ENCODE results near the gene ADAM30. TPM values are rescaled to one million over a fixed set of nuclear protein-coding genes. Genes with fewer than 3 reads are reported as not detected.

Gene ADAM30
- total RNA-seq, 1 donor, result under 0.01 TPM

DNA sequence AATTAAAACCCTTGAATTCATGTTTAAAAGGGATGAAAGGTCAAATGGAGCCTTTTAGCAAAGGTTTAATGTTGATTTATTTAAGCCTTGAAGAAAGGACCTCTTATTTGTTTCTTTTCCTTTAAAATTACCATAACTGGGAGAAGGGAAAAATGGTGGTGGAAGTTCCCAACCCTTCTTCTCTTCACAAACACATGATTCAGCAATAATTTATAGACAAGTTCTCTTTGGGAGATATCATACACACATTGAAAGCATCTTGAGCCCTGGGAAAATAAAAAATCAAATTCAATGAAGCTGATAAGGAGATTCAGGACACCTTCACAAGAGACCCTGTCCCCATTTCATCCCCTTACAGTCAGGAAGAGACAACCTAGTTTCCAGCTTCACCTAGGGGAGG lies 8.9 kb downstream of the ADAM30 start:
- TF ChIP-seq, protein P1, sequence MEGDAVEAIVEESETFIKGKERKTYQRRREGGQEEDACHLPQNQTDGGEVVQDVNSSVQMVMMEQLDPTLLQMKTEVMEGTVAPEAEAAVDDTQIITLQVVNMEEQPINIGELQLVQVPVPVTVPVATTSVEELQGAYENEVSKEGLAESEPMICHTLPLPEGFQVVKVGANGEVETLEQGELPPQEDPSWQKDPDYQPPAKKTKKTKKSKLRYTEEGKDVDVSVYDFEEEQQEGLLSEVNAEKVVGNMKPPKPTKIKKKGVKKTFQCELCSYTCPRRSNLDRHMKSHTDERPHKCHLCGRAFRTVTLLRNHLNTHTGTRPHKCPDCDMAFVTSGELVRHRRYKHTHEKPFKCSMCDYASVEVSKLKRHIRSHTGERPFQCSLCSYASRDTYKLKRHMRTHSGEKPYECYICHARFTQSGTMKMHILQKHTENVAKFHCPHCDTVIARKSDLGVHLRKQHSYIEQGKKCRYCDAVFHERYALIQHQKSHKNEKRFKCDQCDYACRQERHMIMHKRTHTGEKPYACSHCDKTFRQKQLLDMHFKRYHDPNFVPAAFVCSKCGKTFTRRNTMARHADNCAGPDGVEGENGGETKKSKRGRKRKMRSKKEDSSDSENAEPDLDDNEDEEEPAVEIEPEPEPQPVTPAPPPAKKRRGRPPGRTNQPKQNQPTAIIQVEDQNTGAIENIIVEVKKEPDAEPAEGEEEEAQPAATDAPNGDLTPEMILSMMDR (IDR thresholded peaks at IDR 0.05; ENCODE audit: insufficient read depth, low read depth, low read length), result no peak
- DNase-seq (ENCODE audit: low read depth), result no peak
- no peak overlapping the region for H3K4me3 ChIP-seq (ENCODE audit: low read depth, low read length)

DNA sequence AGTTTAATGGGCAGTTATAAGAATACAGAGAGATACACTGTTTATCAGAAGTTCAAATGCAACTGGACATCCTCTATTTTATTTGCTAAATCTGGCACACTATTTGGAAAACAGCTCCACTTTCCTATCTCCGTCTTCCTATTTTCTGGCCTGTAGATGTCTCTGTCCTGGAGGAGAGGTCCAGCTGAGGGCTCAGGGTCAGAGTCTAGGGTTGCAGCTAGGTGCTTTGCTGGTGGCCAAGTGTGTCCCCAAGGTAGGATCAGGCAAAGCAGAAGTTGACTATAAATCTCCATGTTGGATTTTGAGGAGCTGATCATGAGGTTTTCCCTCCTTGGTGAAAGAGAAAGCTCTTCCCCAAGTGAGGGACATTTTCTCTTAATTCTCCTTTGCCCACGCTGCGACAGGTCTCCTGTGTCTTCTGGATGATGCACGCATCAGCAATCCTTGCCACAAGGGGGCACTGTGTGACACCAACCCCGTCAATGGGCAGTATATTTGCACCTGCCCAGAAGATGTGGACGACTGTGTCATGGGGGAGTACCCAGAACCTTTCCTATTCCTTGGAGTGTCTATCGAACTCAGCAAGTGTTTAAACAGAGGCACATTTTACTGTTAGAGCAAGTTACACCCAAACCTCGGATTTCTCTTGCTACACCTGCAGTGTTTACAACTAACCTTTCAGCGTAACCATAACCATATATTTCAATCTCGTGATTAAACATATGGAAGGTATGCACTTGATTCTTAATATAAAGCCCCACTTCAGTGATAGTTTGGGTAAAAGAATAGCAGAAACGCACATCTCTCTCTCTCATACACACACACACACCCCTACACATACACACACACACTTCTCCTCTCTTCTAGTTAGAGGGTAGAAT lies 10.2 kb downstream of the ADAM30 start:
- peak; percentile 43 for DNase-seq (ENCODE audit: low read depth)
- no peak overlapping the region for H3K4me3 ChIP-seq (ENCODE audit: low read depth, low read length)
- TF ChIP-seq, protein P1 (IDR thresholded peaks at IDR 0.05; ENCODE audit: insufficient read depth, low read depth, low read length), result peak; percentile 85

DNA sequence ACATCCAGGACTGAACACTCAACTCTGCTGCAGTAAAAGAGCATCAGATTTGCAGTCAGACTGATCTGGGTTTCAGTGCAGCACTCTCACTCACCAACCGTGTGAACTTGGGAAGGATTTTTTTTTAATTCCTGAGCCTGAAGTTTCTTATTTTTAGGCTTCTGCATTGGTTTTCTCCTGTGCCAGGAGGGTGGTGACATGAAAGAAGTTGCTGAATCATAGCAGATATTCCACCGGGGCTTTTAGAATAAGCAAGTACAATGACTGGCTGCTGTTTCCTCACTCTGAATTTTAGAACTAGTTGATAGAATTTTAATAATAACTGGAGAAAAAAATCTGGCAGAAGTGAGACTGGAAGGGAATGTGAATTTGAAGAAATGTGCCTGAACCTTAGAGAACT lies 11.6 kb downstream of the ADAM30 start:
- H3K4me3 ChIP-seq (ENCODE audit: low read depth, low read length), result no peak overlapping the region
- TF ChIP-seq, protein P1 (IDR thresholded peaks at IDR 0.05; ENCODE audit: insufficient read depth, low read depth, low read length), result no peak
- DNase-seq (ENCODE audit: low read depth), result no peak

DNA sequence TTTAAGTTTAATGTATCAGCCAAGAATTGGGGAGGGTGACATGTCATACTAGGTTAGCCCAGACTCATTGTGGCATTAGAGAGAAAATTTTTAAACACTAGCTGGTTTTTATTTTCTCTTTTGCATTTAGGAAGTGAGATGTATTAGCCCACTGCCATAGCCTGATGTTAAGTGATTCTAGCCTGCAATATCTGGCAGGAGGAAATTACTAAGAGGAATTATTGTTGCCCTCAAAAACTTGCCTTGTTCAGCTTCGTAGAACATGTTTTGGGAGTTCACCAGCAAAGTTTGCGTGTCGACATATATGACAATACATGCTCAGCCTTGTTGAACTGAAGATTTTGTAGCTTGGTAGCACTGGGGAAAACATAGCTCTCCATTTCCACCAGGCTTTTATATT lies 12.5 kb downstream of the ADAM30 start:
- DNase-seq (ENCODE audit: low read depth), result no peak
- no peak overlapping the region for H3K4me3 ChIP-seq (ENCODE audit: low read depth, low read length)
- TF ChIP-seq, protein P1 (IDR thresholded peaks at IDR 0.05; ENCODE audit: insufficient read depth, low read depth, low read length), result no peak

DNA sequence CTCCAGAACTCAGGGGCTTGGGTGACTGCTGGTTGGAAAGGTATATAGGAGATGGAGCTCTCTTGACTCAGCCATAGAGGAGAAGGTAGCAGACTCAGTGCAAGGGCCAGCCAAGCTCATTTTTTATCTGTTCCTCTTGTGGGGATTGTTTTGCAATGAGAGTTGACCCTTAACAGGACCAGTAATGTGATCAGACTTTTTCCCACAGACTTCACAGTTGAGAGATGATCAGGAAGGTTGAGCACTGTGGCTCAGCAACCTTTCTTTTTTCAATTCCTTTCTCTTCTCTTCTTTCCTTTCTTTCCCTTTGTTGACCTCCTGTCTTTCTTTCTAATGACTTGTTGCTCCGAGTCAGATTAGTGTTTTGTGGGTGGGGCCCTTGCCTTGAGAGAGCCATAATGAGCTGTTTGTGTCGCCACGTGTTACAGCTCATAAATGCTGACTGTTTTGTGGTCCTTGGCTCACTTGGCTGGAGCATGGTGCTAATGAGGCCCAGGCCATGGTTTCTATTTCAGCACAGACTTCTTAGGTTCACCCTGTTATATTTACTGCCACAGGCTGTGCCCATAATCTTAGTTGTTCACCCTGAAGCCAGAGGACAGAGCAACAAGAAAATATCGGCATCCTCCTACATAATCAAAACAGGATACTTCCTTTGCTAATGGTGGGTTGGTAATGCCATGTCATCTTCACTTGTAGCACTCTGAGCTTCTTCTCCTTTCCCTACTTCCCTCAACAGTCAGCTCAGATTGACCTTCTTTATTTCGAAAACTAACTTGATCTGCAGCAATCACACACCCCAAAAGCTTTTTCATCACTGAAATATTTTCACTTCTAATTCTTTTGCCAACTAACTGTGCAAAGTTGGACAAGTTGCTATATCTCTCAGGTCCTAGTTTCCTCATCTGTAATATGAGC lies 13.9 kb downstream of the ADAM30 start:
- DNase-seq (ENCODE audit: low read depth), result peak; percentile 40
- TF ChIP-seq, protein P1 (IDR thresholded peaks at IDR 0.05; ENCODE audit: insufficient read depth, low read depth, low read length), result no peak
- no peak overlapping the region for H3K4me3 ChIP-seq (ENCODE audit: low read depth, low read length)

DNA sequence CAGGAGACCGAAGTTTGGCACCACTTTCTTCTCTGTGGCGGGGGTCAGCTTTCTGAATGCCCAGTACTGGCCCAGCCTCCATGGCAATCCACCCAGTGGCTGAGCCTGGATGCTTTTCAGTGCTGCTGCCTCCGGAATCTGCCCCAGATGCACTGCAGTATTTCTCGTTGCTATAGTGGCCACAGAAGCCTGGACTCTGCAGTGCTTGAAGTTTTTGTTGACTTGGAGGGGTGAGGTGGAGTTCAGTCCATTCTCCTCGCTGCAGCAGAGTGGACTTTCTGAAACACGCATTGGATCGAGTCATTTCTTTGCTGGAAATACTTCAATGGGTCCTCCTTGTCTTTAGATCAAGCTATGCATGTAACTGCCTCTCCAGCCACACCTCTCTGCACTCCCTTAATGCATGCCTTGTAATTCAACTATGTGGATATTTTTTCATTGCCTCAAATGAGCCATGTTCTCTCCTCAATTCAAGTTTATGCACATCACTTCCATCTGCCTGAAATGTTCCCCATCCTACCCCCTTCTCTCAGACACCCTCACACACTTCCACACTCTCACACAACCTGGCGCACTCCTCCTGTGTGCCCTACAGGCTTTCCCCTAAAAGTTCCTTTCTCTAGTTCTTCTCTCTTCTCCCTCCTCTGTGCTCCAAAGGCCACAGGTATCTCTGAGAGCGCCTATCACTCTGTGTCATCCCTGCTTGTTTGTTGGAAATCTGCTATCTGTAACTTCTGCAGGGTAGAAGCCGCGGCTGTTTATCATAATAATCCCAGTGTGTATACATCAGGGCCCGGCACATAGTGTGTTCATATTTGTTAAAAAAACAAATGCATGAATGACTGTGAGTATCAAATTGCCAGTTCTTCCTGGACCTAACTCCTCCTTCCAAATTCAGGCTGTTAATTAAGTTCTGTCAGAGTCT lies 16.5 kb downstream of the ADAM30 start:
- H3K4me3 ChIP-seq (ENCODE audit: low read depth, low read length), result no peak overlapping the region
- TF ChIP-seq, protein P1 (IDR thresholded peaks at IDR 0.05; ENCODE audit: insufficient read depth, low read depth, low read length), result no peak
- no peak for DNase-seq (ENCODE audit: low read depth)
